Smooth muscle cell (in vitro differentiated cells): ENCODE measurements around the gene CTIF. TPM values are rescaled to one million over a fixed set of nuclear protein-coding genes. Genes with fewer than 3 reads are reported as not detected.
A peak's percentile ranks its signal among the peaks of the same experiment; 100 is the strongest.

Experiments used
- DNase-seq: peaks from one replicate; lab custom pipeline; 2025; ENCODE audit not compliant: unreplicated experiment; lab: John Stamatoyannopoulos, UW
- H2AFZ ChIP-seq: fragments of 200-600 bp; sonication (generic); 2 replicates; pipeline ENCODE4 v1.6.0; 2016; ENCODE audit warnings: antibody characterized with exemption, low read depth, mild to moderate bottlenecking
- H3F3A ChIP-seq: fragments of 200-600 bp; sonication (generic); 2 replicates; pipeline ENCODE4 v1.6.0; 2017; ENCODE audit warnings: antibody characterized with exemption, low read depth
- H3K27ac ChIP-seq: fragments of 200-600 bp; sonication (generic); 2 replicates; pipeline ENCODE4 v1.5.1; 2016; ENCODE audit warnings: low read depth, mild to moderate bottlenecking
- H3K27me3 ChIP-seq: fragments of 200-600 bp; sonication (generic); 2 replicates; pipeline ENCODE4 v1.6.1; 2016; ENCODE audit warnings: low read depth, mild to moderate bottlenecking
- H3K36me3 ChIP-seq: fragments of 200-600 bp; sonication (generic); 2 replicates; pipeline ENCODE4 v1.5.1; 2016; ENCODE audit warnings: low read depth
- H3K4me1 ChIP-seq: fragments of 200-600 bp; sonication (generic); 2 replicates; pipeline ENCODE4 v1.5.1; 2016; ENCODE audit warnings: low read depth
- H3K4me2 ChIP-seq: fragments of 200-600 bp; sonication (generic); 2 replicates; pipeline ENCODE4 v1.6.0; 2016; ENCODE audit warnings: mild to moderate bottlenecking
- H3K4me3 ChIP-seq: fragments of 200-600 bp; sonication (generic); 2 replicates; pipeline ENCODE4 v1.5.1; 2016; ENCODE audit warnings: mild to moderate bottlenecking
- H3K79me2 ChIP-seq: fragments of 200-600 bp; sonication (generic); 2 replicates; pipeline ENCODE4 v1.6.0; 2016; ENCODE audit warnings: low read depth, mild to moderate bottlenecking
- H3K9ac ChIP-seq: fragments of 200-600 bp; sonication (generic); 2 replicates; pipeline ENCODE4 v1.6.0; 2016; ENCODE audit warnings: low read depth
- H3K9me3 ChIP-seq: fragments of 200-600 bp; sonication (generic); replicated peaks from 2 replicates; pipeline ENCODE4 v1.5.1; 2016; ENCODE audit warnings: low read depth
- H4K20me1 ChIP-seq: fragments of 200-600 bp; sonication (generic); 2 replicates; pipeline ENCODE4 v1.6.0; 2016; ENCODE audit warnings: low read depth
- WGBS: methylation state at CpG from one replicate; pipeline ENCODE4 v1.1.7; 2016; ENCODE audit warnings: low lambda C conversion rate; 5-methylcytosine and 5-hydroxymethylcytosine counted together
- microRNA-seq: library from miRNA; unstranded; fragments of <30 nt; microRNA quantifications from one replicate; pipeline ENCODE4, GENCODE V29; 2016; ENCODE audit warnings: borderline number of aligned reads
- polyA plus RNA-seq: library from polyadenylated mRNA; unstranded; fragments of >200 nt; fragmentation: Nextera tagmentation; extraction: Ambion mirVana; gene quantifications from 2 replicates; pipeline ENCODE4 v1.2.1, GENCODE V29; 2016
- small RNA-seq: library from RNA; depleted of rRNA; stranded (forward); fragments of <200 nt; gene quantifications from one replicate; pipeline ENCODE3, GENCODE V24; 2014
- total RNA-seq: library from RNA; depleted of rRNA; stranded (reverse); fragments of >200 nt; gene quantifications from 2 replicates; pipeline ENCODE4 v1.2.3, GENCODE V29; 2014
- TF ChIP-seq, protein P1 (sequence below): fragments of 200-600 bp; sonication (generic); IDR thresholded peaks from 2 replicates; pipeline ENCODE4 v1.5.1; 2017; ENCODE audit warnings: borderline replicate concordance, mild to moderate bottlenecking, antibody characterized with exemption; ENCODE audit not compliant: insufficient read depth, poor library complexity, severe bottlenecking

CTIF gene
- total and polyA plus RNA-seq, 2 experiments from 2014 or later = 22.2 to 25.3 TPM

DNA sequence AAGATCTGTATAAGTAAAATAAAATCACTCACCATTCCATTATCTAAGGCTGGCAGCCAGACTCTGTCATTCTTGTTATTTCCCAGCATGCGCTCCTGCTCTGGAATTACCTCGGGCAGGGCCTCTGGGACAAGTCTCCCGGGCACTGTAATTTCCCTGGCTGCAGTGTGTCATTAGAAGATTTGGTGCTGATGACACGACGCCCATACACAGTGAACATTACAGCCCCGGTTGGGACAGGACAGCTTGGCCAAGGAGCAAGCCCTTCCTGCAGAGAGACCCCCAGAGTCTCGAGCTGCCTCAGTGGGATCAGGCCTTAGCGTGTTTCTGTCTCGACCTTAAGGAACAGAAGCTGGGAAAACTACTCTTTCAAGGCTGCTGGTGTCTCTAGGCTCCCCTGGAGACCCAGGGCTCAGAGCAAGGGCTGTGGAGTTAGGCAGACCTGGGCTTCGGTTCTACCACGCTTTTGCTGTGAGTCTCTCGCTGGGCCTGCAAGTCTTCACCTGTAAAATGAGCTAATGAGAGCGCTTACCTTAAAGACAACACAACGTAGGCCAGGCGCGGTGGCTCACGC, 372.2 kb downstream of the CTIF start:
- Histone ChIP-seq H3K4me1 (peaks cover 5% of the 10 kb centered on the region), H3K4me2 (peak overlapping the region; percentile 40), H3F3A (peaks cover 18% of the 10 kb centered on the region), H3K36me3 (no peaks in the 10 kb centered on the region), H3K9me3 (no peaks in the 10 kb centered on the region), H2AFZ (no peak overlapping the region), H3K4me3 (no peak overlapping the region), H3K79me2 (peaks cover 18% of the 10 kb centered on the region), H4K20me1 (no peaks in the 10 kb centered on the region), H3K27ac (peak overlapping the region; percentile 26), H3K27me3 (no peaks in the 10 kb centered on the region), H3K9ac (no peak overlapping the region)
- TF ChIP-seq, protein P1, sequence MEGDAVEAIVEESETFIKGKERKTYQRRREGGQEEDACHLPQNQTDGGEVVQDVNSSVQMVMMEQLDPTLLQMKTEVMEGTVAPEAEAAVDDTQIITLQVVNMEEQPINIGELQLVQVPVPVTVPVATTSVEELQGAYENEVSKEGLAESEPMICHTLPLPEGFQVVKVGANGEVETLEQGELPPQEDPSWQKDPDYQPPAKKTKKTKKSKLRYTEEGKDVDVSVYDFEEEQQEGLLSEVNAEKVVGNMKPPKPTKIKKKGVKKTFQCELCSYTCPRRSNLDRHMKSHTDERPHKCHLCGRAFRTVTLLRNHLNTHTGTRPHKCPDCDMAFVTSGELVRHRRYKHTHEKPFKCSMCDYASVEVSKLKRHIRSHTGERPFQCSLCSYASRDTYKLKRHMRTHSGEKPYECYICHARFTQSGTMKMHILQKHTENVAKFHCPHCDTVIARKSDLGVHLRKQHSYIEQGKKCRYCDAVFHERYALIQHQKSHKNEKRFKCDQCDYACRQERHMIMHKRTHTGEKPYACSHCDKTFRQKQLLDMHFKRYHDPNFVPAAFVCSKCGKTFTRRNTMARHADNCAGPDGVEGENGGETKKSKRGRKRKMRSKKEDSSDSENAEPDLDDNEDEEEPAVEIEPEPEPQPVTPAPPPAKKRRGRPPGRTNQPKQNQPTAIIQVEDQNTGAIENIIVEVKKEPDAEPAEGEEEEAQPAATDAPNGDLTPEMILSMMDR = no peak
- no peak for DNase-seq
- WGBS = 74% methylated on average over 17 of the region's 17 CpGs

Small RNA genes lying within 50 kb of the gene (microRNA-seq; reads per million reads assigned to microRNA genes)
- gene MIR4743 = 1.8 reads per million

Small RNA genes lying within 50 kb of the gene (small RNA-seq; reads per million reads assigned to genes)
- gene MIR4743 = not detected

Other genes starting within 250 kb of the CTIF start
- gene ZBTB7C, start 129.6 kb upstream of the CTIF start, total RNA-seq = 0.45 and 0.63 TPM in 2 replicates
- 0.48 TPM in 1 of 2 replicates, not detected in the other for gene ZBTB7C, start 129.6 kb upstream of the CTIF start, polyA plus RNA-seq